ENCODE data around the gene GGACT.
"Not testable (repeated sequence)": the region's sequence is repeated elsewhere in the genome, so short reads cannot be mapped to it uniquely, and the experiment has no call there.

GGACT gene

DNA sequence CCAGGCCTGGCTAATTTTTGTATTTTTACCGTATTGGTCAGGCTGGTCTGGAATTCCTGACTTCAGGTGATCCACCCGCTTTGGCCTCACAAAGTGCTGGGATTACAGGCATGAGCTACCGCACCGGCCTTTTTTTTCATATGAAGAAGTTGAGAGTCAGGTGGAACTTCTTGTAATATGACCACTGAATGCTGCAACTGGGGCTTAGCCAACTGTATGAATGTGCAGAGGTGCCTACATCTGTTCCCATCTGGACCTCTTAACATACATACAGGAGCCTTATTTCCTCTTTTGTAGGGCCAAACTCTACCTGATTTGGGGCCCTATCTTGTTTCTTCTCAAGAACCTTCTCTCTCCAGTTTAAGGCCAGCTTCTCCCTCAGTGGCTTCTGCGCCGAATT lies 11.9 kb upstream of the GGACT start:
- DNase-seq = no peak

DNA sequence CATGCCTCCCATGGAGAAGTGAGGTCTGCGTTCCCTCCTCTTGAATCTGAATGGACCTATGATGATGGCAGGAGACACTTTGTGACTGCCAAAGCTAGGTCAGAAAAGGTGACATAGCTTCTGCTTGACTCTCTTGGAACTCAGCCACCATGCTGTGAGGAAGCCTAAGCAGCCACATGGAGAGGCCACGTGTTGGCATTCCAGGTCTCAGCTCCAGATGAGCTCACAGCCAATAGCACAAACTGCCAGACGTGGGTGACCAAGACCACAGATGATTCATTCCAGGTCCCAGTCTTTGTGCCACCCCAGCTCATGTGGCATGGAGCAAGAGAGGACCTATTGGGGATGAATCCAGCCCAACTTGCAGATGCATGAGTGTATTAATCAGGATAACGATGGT lies 8.7 kb upstream of the GGACT start:
- DNase-seq = no peak

DNA sequence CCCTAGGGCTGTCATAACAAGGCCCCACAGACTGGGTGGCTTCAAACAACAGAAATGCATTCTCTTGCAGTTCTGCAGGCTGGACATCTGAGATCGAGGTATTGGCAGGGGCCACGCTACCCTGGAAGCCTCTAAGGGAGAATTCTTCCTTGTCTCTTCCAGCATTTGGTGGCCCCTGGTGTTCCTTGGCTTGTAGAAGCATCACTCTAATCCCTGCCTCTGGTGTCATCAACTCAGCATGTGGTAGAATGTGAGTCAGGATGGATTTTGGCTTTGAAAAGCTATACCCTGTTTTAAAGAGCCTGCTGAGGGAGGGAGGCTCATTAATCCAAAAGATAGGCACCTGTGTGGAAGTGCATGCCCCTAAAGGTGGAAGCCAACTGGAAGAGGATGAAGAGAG lies 7.9 kb upstream of the GGACT start:
- no peak for DNase-seq

DNA sequence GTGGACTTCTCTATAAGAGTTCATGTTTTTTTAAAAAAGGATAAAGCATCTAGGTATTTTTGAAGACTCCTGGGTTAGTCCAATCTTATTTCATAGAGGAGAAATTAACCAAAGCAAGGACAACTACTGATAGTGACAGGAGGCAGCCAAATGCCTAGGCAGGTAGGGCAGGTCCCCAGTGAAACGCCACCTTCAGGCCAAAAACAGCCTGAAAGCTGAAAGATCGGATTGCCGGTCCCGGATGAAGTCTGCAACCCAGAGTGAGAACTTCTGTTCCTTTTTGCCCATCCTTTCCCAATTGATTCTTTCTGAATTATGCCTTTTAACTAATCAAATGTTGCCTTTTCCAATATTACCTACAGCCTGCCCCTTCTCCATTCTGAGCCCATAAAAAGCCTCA lies 6.1 kb upstream of the GGACT start:
- DNase-seq = no peak

DNA sequence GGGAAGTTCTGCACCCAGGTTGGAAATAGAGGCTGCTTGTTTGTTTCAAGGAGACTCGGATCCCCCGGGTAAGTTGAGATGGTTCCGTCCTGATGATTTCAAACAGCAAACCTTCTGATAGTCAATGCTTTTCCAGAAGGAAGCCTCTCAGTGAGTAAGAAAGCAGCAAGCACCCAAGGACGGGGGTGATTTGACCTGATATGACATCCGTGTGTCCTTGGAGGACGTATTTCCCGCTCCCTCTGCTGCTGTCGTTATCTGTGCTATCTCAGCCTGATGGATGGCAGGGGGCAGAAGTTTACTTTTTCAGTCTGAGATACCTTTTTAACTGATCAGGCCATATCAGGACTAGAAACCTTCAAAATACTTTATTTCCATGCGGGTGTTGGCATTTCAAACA lies 5.7 kb upstream of the GGACT start:
- DNase-seq = no peak

DNA sequence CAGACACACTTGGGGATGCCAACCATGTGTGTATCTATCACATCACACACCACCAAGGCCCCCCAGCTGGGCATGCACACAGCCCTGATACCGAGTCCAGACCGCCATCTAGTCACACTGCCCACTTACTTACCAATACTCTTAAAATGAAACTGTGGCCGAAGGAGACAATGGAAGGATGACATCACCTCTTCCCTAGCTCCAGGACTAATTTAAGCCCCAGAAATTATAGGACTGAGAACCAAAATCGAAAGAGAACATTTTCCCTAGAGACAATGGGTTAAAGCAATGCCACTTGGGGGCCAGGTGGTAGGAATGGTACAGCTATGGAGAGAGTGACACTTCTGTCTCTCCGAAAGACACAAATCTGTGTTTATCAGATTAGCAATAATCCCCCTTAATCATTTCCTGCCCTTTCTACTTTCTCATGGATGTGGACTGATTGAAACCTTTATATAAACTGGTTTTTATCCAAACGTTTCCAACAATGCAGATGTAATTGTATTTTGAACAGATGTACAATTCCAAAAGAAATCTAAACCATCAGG lies 663 bp upstream of the GGACT start:
- no peak for DNase-seq

DNA sequence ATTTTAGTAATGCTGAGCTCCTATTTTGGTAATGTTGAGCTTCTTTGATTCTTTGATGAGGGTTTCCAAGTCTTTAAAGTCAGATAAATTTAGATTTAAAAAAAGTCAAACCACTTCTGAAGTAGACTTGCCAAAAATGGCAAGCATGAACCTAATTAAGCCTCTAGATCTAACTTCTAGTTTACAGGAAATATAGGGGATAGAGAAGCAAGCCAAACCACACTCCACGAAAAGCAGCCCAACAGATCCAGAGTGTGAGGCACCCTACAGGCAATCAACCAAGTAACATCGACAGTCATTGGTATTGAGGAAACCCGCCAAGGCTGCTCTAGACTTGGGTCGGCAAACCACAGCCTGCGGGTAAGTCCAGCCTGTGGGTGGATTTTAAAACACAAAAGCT lies 3.7 kb downstream of the GGACT start:
- DNase-seq = no peak

DNA sequence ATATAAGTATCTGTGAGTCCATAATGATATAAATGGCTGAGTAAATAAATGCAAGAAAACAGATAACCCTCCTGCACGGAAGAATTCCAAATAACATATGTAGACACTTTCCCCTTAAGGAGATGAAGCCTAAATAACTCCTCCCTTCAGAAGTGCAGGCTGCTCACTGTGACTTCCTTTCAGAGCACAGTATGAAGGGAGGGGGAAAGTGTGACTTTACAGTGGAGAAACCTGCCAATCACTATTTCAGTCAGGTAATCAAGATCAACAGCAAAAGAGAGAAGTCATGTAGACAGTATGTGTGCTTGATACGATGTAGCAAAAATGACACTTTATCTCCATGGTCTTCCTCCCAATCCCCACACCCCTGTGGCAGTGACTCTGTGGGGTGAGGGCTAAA lies 7.1 kb downstream of the GGACT start:
- no peak for DNase-seq

DNA sequence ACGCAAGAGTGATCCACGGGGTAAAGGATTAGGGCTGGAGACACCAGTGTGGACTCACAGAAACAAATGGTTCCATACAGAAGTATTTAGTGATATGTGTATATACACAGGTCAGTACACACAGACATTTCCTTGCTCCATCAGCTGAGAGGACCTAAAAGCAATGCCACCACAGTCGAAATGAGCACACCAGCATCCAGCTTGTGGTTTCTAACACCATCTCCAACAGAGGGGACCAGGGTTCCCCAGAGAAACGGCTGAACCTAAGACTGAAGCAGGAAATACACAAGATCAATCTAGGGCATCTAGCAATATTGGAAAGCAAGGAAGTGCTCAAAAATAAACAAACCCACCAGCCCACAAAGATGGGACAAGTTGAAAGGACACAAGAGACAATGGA lies 7.6 kb downstream of the GGACT start:
- no peak for DNase-seq

DNA sequence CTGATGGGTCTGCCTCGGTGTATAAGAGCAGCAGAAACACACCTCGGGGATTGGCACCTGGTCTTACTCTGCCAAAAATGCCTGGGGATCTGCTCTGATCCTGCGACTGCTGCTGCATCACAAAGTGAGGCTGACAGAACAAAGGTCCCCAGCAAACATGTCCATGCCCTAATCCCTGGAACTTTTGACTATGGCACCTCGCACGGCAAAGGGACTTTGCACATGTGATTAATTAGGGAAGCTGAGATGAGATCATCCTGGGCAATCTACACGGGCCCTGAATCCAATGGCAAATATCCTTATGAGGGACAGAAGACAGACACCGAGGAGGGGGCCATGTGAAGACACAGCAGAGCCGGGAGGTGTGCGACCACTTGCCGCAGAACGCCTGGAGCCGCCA lies 8.5 kb downstream of the GGACT start:
- DNase-seq = no peak

DNA sequence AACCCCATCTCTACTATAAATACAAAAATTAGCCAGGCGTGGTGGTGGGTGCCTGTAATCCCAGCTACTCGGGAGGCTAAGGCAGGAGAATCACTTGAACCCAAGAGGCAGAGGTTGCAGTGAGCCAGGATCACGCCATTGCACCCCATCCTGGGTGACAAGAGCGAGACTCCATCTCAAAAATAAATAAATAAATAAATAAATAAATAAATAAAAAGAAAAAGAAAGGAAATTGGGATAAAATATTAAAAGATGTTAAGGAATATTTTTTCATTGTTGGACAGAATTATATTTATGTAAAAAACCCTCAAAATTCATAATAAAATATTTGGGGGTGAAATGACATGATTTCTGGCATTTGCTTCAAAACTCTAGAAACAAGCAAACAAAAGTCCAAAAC lies 11.3 kb downstream of the GGACT start:
- DNase-seq = not testable (repeated sequence)

DNA sequence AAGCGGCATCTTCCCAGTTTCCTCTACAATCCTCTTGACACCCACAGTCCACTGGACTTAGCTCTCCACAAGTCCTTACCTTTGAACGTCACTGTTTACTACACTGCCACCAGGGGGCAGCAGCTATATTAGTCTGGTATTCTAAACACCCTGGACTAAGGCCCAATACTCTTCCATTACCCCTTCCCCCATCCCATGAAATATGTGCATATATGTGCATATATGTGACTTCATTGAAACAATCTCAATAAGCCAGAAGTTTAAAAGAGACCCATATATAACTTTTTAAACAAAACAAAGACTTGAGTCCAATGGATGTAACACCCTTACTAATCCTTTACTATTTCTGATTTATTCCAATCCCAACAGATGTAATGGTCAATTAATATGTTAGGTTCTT lies 15.5 kb downstream of the GGACT start:
- peak; percentile 83 for DNase-seq

DNA sequence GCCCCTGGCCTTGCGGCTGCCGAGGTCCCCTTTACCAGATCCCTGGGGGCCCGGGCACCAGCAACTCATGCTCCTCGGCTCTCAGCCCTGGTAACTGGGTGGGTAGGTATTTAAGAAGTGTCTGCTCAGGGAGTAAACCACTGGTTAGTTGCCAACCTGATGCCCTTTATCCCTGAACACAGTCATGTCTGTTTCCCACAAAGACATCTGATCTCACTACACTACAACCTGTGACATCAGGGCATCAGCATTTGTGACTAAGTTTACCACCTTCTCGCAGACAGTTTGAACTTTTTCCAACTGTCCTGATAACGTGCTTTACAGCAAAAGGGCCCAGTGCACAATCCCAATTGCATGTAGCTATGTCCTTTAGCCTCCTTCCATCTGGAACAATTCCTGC lies 22.0 kb downstream of the GGACT start:
- no peak for DNase-seq

DNA sequence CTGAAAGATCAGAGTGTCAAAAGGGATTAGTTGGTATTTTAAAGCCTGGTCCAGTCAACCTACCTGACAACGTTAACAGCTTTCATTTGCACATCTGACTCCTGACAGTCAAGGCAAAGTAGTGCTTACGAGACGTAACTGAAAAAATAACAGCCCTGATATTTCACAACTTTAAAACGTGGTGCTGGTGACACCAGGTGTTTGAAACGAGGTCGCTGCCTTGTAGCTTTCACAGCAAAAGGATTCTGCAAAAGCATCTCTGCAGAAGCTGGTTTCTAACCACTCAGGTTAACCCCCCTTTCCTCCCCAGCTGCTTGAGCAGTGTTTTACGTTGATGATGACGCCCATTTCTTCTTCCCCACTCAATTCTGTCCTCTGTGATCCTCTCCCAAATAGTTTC lies 23.3 kb downstream of the GGACT start:
- DNase-seq = no peak

DNA sequence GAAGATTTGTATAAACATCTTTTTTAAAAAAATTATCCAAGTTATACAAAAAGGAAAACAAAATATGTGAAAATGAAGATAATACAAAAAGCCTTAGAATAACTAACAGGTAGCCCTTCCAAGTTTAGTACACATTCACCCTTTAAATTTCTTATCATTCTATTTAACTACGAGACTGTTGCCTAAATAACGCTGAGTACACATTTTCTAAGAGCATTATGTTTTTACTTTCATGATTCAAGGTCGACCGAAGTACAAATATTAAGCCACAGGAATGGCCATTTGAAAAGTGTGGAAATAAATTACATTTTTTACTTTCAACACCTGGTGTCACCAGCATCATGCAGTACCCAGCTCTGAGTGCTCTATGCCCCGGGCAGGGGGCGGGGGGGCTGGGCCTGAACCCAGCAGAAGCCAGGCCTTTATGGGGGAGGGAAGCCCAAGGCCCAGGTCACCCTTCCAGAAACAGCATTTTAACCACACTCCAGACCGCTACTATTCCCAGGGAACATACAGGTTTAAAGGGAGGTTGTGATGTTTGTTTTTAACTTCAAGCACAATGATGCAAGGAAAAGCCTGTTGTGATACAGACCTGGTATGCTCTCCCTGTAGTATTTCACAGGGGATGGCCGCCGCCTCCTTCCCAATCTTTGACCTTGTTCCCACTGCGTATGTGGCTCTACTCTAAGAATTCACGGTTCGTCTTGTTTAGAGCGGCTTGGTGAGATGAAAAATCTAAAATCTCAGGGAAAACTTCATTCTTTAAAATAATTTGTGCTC lies 24.0 kb downstream of the GGACT start:
- no peak for DNase-seq

DNA sequence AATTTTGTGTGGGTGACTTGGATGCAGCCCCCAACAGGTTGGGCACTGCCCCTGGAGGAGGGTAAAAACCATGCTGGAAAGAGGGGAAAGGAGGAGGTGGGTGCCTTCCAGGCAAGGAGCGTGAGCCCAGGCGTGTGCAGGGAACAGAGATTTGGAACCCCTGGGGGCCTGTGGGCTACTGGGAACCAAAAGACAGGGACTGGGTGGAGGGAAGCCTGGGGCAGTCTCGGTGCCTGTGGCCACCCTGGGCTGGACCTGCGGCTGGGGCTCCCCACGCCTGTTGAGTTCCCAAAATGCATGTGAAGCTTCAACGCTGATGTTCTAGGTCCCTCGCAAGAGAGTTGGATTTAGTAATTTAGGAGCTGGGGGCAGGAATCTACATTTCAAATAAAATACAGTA lies 24.8 kb downstream of the GGACT start:
- DNase-seq = no peak

DNA sequence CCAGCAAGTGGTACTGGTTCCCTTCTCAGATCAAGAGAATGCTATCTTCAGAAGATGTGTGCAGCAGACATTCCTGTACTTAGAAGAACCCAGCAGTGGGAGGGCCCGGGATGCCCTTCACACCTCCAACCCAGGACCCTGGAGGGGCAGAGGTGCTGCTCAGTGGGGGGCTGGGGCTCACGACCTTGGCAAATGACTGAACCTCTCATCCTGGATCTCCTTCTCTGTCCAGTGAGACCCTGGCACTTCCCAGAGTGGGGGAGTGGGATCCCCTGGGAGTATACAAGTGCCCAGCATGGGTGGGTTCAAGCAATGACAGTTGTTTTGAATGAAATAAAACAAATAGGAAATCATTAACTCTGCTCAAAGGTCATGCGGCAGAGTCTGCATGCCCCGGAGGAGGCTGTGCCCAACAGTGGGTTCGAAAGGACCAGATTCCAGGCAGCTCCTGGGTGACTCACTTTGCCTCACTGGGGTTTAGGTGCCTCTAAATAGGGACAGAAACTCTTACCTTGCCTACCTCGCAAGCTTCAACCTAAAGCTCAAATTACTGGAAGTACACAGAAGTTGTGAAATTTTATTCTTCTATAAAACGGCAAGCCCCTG lies 26.9 kb downstream of the GGACT start:
- DNase-seq = no peak

DNA sequence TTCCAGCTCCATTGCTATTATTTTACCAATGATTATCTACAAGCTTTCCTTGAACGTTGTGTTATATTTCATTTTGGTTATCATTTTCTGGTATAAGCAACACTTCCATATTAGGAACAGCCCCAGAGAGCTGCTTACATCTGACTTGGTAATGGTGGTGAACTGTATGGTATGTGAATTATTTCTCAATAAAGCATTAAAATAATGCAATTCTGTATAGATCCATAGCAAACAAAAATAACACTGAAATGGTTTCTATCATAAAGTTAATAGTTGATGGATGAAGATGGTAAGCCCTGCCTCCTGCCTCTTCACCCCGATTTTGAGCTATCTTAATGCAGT lies 27.5 kb downstream of the GGACT start:
- no peak for DNase-seq

DNA sequence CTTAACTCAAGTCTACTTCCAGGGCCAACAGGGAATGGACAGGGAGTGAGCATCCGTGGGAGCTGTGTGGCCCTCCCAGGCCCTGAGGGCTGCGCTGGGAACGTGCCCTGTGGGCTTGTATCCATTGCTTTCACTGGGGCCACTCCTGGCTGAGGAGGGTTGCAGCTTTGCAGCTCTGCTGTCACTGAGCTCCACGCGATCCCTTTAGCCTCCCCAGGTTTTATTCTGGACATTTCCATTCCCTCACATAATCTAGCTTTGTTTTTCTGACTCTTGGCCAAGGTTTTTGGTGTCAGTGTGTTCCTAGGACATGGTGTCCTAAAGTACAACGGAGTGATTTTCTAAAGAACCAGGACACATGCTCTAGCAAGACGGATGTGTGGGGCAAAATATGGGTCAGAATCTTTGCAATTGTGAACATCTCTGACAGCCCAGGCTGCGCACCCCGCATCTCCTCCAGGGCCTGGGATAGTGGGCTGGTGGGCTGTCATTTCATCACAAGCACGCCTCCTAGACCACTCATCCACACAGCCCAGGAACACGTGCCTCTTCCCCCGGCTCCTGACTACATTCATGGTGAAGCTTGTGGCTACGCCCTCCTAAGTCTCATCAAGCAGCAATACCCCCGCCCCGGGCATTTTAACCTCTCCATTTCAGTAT lies 28.0 kb downstream of the GGACT start:
- no peak for DNase-seq

DNA sequence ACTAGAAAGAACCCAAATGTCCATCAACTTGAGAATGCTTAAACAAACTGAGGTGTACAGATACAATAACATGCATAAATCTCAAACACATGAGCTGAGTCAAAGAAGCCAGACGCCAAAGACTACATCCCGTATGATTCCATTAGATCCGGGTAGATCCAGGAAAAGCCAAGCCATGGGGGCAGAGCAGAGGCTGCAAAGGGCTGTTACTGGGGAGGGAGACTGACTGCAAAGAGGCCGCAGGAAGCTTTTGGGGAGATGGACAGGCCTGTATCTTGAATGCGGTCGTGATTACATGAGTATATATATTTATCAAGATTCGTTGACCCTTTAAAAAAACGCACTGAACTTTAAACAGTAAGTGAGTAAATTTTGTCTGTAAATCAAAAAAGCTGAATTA lies 28.7 kb downstream of the GGACT start:
- no peak for DNase-seq

DNA sequence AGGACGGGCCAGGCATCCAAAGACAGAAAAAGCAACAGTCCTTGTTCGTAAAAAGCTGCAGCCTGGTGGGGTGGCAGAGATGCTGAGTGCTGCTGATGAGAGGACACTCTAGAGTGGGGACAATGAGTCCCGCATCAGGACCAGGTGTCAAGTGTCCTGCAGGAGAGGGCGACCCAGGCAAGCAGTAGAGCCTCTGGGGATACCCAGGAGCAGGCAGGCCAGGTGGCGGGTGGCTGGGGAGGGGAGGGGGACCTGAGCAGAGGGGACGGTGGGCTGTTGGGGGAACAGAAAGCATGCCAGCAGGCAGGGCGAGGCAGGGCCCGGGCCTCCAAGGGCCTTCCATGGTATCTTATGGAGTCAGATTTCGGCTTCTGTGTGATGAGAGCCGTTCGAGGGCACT lies 35.8 kb downstream of the GGACT start:
- no peak for DNase-seq

DNA sequence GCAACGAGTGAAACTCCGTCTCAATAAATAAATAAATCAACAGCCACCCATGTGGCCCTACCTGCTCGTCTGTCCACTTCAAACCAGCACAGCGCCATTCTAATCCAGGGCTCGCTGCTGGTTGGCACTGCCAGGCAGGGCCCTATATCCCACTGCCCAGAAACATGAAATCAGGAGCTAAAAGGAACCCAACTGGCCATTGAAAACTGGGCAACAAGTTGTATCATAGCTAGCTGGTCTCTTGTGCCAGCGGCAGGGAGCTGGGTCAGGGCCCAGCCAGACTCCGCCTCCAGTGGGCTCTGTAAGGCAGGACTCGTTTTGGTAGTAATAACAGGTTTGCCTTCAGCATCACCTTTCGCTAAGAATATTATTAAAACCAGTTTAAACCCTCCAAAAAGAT lies 39.3 kb downstream of the GGACT start:
- DNase-seq = no peak

DNA sequence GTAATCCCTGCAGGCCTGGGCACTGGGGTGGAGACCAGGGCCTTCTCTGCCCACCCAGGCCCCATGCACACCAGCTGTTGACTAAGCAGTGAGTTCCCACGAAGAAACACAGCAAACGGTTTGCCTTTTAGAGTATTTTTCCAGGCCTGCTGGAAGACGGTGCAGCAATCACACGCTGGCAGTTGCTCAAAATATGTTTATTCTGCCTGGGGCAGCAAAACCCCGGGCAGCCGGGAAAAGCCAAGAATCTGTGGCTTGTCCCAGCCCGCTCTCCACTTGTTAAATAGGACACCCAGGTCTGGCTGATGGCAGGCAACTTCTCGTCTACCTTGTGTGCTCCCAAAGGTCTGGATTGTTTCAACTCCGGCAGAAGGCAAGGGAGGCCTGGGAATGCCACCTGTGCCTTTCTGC lies 40.8 kb downstream of the GGACT start:
- DNase-seq = no peak

DNA sequence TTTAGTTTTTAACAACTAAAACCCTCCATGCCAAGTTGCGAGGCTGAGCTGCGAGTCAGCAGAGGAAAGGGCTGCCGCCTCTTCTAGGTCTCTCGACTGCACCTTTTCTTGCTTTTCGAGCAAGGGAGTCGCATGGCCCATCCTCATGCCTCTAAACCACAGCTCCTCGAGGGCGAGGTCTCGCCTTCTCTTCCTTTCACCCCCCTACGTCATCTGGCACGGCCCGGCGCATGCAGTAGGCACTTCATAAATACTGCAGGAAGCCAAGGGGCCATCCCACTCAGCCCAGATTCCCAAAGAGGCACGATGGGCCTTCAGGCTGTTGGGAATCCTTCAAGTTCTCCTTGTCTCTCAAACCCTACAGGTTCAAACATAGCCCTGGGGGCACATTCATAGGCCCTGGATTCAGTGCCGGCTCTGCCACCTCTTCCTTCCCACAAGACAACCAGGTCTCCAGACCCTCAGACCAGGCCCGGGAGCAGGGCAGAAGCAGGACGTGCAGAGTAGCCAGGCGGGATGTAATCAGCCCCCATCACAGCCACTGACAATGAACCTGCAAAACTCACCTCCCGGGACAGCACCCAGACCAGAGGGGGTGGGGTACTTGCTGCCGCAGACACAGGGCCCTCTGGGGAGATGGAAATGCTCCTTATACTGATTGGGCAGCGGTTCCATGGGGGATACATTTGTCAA lies 41.7 kb downstream of the GGACT start:
- no peak for DNase-seq

Measured in hematopoietic multipotent progenitor cell treated with erythropoietin and hydrocortisone succinate and interleukin-3 and kit ligand, for 8 days (in vitro differentiated cells).